Esophagus squamous epithelium (tissue), 4 donors: ENCODE measurements around the gene DOC2A.

ENCODE experiments used
- CTCF ChIP-seq, 6 experiments: fragments of 450-650 bp in 4 of 6; fragments of 200-600 bp in 2 of 6; sonication (generic) in 2 of 6; IDR thresholded peaks; one replicate each; pipeline ENCODE4 v1.5.1; 2016 to 2019; ENCODE audit warnings: antibody characterized with exemption in 6 of 6, mild to moderate bottlenecking in 4 of 6, moderate library complexity in 4 of 6
- POLR2A ChIP-seq, 4 donors: fragments of 450-650 bp; IDR thresholded peaks; one replicate each; pipeline ENCODE4 v1.6.1; 2017; ENCODE audit warnings: antibody characterized with exemption in 4 of 4, mild to moderate bottlenecking in 4 of 4, moderate library complexity in 3 of 4

GRCh38 chr16:29994600-29995323, 16.1 kb downstream of the DOC2A start:
- TF ChIP-seq CTCF (IDR thresholded peaks at IDR 0.05), result no peak
- no peak for TF ChIP-seq POLR2A (IDR thresholded peaks at IDR 0.05)
